K562 (cell line): ENCODE results near the gene AKT1. TPM values are rescaled to one million over a fixed set of nuclear protein-coding genes. Genes with fewer than 3 reads are reported as not detected.
A peak's percentile ranks its signal among the peaks of the same experiment; 100 is the strongest.

Source experiments
- ATAC-seq: fragments of 200-7000 bp; cut with Tn5 transposase; 3 replicates; pipeline ENCODE4 v1.9.1; 2020; ENCODE audit warnings: moderate library complexity
- BruUV-seq: library from RNA; stranded (reverse); fragments of 400-500 nt; replicated peaks from 2 replicates; lab custom pipeline; 2021; lab: Mats Ljungman, UMichigan
- CTCF ChIA-PET: fragments of 300-600 bp; formaldehyde crosslinking; extraction: SDS; loops from one replicate; lab custom pipeline; 2021; ENCODE audit warnings: low intra/inter-chr PET ratio; lab: Yijun Ruan, JAX
- POLR2A ChIA-PET: fragments of 300-600, 350-650 bp; sonication (Branson Sonifier 250); formaldehyde crosslinking; extraction: SDS; loops from one replicate; lab custom pipeline; 2021; ENCODE audit warnings: antibody characterized with exemption, inconsistent platforms; lab: Yijun Ruan, JAX
- DNase-seq, 4 experiments: peaks; one replicate each; pipeline versions ENCODE4 v3.0.0 to v3.0.0-alpha.2; 2011 to 2018; ENCODE audit warnings: low spot score in 3 of 4, mixed read lengths in 3 of 4; ENCODE audit errors: extremely low read depth in 1 of 4
- FAIRE-seq: peaks from 2 replicates; lab custom pipeline; 2011; peaks lifted over from hg19 to GRCh38; lab: Jason Lieb, UNC
- H2AFZ ChIP-seq: 2 replicates; pipeline ENCODE4 v1.6.0; 2011; ENCODE audit warnings: low read depth, low read length, control low read depth, inconsistent platforms
- H3K27ac ChIP-seq: fragments of 200-600 bp; 3 replicates; pipeline ENCODE4 v1.8.0; 2011; ENCODE audit warnings: low read depth, mild to moderate bottlenecking, control low read depth, inconsistent platforms, low read length, moderate library complexity, mixed read lengths; ENCODE audit errors: extremely low read depth
- H3K27me3 ChIP-seq, 2 experiments: fragments of 300-600 bp in 1 of 2; 2 replicates in 1 of 2; 3 replicates in 1 of 2; pipeline versions ENCODE4 v1.6.0 to v1.8.0; 2011; ENCODE audit warnings: inconsistent platforms in 2 of 2, low read length in 2 of 2, mild to moderate bottlenecking in 1 of 2, mixed read lengths in 1 of 2, moderate library complexity in 1 of 2; ENCODE audit not compliant: control insufficient read depth in 2 of 2, insufficient read depth in 2 of 2
- H3K36me3 ChIP-seq: fragments of 300-600 bp; 3 replicates; pipeline ENCODE4 v1.8.0; 2011; ENCODE audit warnings: mild to moderate bottlenecking, low read length, inconsistent platforms; ENCODE audit not compliant: control insufficient read depth, insufficient read depth
- H3K4me1 ChIP-seq, 2 experiments: fragments of 200-600 bp in 1 of 2; replicated peaks in 1 of 2; 2 replicates in 1 of 2; 3 replicates in 1 of 2; pipeline versions ENCODE4 v1.5.1 to v1.8.0; 2011; ENCODE audit warnings: inconsistent platforms in 2 of 2, low read length in 2 of 2, mild to moderate bottlenecking in 1 of 2, mixed read lengths in 1 of 2, moderate library complexity in 1 of 2; ENCODE audit not compliant: control insufficient read depth in 2 of 2, insufficient read depth in 2 of 2
- H3K4me2 ChIP-seq: 2 replicates; pipeline ENCODE4 v1.6.1; 2011; ENCODE audit warnings: low read length, control low read depth, inconsistent platforms, mixed read lengths; ENCODE audit not compliant: insufficient read depth
- H3K4me3 ChIP-seq: fragments of 200-600 bp; sonication (generic), shearing (Covaris generic); 2 replicates; pipeline ENCODE4 v1.5.1; 2016; ENCODE audit warnings: control low read depth, inconsistent platforms
- H3K79me2 ChIP-seq: fragments of 200-600 bp; 3 replicates; pipeline ENCODE4 v1.8.0; 2011; ENCODE audit warnings: low read length, inconsistent platforms; ENCODE audit not compliant: control insufficient read depth, insufficient read depth
- H3K9ac ChIP-seq, 2 experiments: 2 replicates each; pipeline versions ENCODE4 v1.6.0 to v1.6.1; 2011; ENCODE audit warnings: low read depth in 2 of 2, low read length in 2 of 2, control low read depth in 1 of 2, inconsistent platforms in 1 of 2, mild to moderate bottlenecking in 1 of 2, mixed read lengths in 1 of 2; ENCODE audit not compliant: insufficient read depth in 1 of 2
- H3K9me1 ChIP-seq: one replicate; pipeline ENCODE4 v1.6.0; 2011; ENCODE audit warnings: inconsistent platforms, mild to moderate bottlenecking, low read length, moderate library complexity; ENCODE audit not compliant: control insufficient read depth, insufficient read depth
- H3K9me3 ChIP-seq: replicated peaks from 2 replicates; pipeline ENCODE4 v1.5.1; 2011; ENCODE audit warnings: low read depth, low read length, inconsistent platforms; ENCODE audit not compliant: control insufficient read depth, insufficient read depth
- H4K20me1 ChIP-seq: replicated peaks from 2 replicates; pipeline ENCODE4 v1.6.1; 2011; ENCODE audit warnings: low read length, inconsistent platforms, mixed read lengths; ENCODE audit not compliant: control insufficient read depth, insufficient read depth
- EHMT2 ChIP-seq: fragments of 450-650 bp; IDR thresholded peaks from 2 replicates; pipeline ENCODE4 v1.6.1; 2018; ENCODE audit warnings: antibody characterized with exemption
- ELF4 ChIP-seq: fragments of 450-650 bp; formaldehyde crosslinking; IDR thresholded peaks from 2 replicates; pipeline ENCODE4 v1.4.0; 2022; ENCODE audit warnings: missing genetic modification characterization
- HDAC1 ChIP-seq, 2 experiments: fragments of 450-650 bp; IDR thresholded peaks; 2 replicates each; pipeline ENCODE4 v1.6.1; 2016 to 2017; ENCODE audit warnings: inconsistent platforms in 1 of 2, mild to moderate bottlenecking in 1 of 2, moderate library complexity in 1 of 2
- PCBP1 ChIP-seq: fragments of 200-400 bp; formaldehyde crosslinking; IDR thresholded peaks from 2 replicates; pipeline ENCODE4 v1.6.1; 2018; ENCODE audit warnings: mild to moderate bottlenecking, low read depth, low read length; ENCODE audit not compliant: poor library complexity, severe bottlenecking
- RBBP5 ChIP-seq: fragments of 200-600 bp; sonication (generic); IDR thresholded peaks from 2 replicates; pipeline ENCODE4 v1.6.1; 2012; ENCODE audit warnings: borderline replicate concordance, mild to moderate bottlenecking, low read length, control low read depth, inconsistent platforms; ENCODE audit not compliant: insufficient read depth, poor library complexity, severe bottlenecking
- ZFPM2 ChIP-seq: fragments of 250-450 bp; sonication (Bioruptor Pico); IDR thresholded peaks from 2 replicates; pipeline ENCODE4 v1.5.1; 2022; ENCODE audit warnings: mild to moderate bottlenecking
- WGBS: fragments of 100-300 bp; shearing (Covaris generic); methylation state at CpG from one replicate; pipeline ENCODE4 v1.1.6; 2016; ENCODE audit warnings: low coverage, mixed read lengths; ENCODE audit not compliant: insufficient coverage; ENCODE audit errors: missing lambda C conversion rate; 5-methylcytosine and 5-hydroxymethylcytosine counted together
- in situ Hi-C: fragments of 300-500 bp; cut with MboI; formaldehyde crosslinking; loops from 4 replicates; pipeline ENCODE4 v1.15.0; 2018; ENCODE audit warnings: inconsistent platforms, mixed read lengths
- intact Hi-C: fragments of 100-400 bp; cut with micrococcal nuclease; formaldehyde crosslinking; loops from 2 replicates; pipeline ENCODE4 v1.14.2; 2022
- polyA plus RNA-seq, 8 experiments: library from polyadenylated mRNA; depleted of rRNA in 4 of 8; stranded (reverse) in 5 of 8; unstranded in 3 of 8; fragments of >200 nt; fragmentation: Nextera tagmentation in 2 of 8; fragmentation: Illumina TruSeq in 1 of 8; extraction: Ambion mirVana in 2 of 8; extraction: Trizol in 1 of 8; gene quantifications; 2 replicates each; pipeline versions ENCODE4 v1.2.1 to v1.2.3, GENCODE V29; 2011 to 2014; ENCODE audit warnings: inconsistent platforms in 1 of 8, missing spikeins in 1 of 8
- total RNA-seq, 7 experiments: library from RNA; depleted of rRNA in 6 of 7; stranded (reverse); fragments of >200 nt in 6 of 7; fragmentation: Illumina TruSeq in 2 of 7; extraction: Trizol in 2 of 7; gene quantifications; 2 replicates each; pipeline versions ENCODE4 v1.2.1 to v1.2.3, GENCODE V29; 2011 to 2021; ENCODE audit warnings: low replicate concordance in 1 of 7
- TF ChIP-seq, protein P1 (sequence below): fragments of 450-650 bp; formaldehyde crosslinking; IDR thresholded peaks from 2 replicates; pipeline ENCODE4 v1.4.0; 2022; ENCODE audit warnings: missing genetic modification characterization

AKT1 gene
- total and polyA plus RNA-seq, 9 of the 15 experiments (the other 6 are each of a cell fraction or from before 2014, with no cell fraction given), result 0.49 to 132 (median 75.1) TPM

DNA sequence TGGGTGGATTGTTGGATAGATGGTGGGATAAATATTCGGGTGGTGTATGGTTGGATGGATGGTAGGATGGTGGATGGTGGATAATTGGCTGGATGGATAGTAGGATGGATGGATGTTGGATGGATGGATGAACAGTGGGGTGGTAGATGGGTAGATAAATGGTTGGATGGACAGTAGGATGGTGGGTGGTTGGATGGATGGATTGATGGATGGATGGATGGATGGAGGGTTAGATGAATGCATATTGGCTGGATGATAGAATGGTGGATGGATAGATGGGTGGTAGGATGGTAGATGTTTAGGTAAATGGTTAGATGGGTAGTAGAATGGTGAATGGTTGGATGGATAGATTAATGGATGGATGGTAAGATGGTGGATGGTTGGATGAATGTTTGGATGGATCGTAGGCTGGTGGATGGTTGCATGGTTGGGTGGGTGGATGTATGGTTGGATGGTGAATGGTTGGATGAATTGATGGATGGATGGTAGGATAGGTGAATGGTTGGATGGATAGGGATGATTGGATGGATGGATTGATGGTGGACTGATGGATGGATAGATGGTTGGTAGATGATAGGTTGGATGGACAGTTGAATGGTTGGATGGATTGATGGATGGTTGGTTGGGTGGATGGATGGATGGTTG is 28.9 kb upstream of the AKT1 start:
- Histone ChIP-seq H2AFZ (no peak overlapping the region), H3K9me1 (no peaks in the 10 kb centered on the region), H3K27me3 (no peaks in the 10 kb centered on the region), H3K9ac (no peak overlapping the region), H4K20me1 (no peaks in the 10 kb centered on the region; the same call in 1 of the 2 replicates), H3K4me3 (no peak overlapping the region), H3K36me3 (no peaks in the 10 kb centered on the region), H3K9me3 (no peaks in the 10 kb centered on the region), H3K4me1 (peaks cover 6 to 46% of the 10 kb centered on the region in 2 experiments; a peak in 3 of 5 replicates), H3K79me2 (no peaks in the 10 kb centered on the region), H3K27ac (no peak overlapping the region), H3K4me2 (no peak overlapping the region)
- intact Hi-C loops, result no loop called here
- ATAC-seq (no peak), FAIRE-seq (no peak), DNase-seq (no peak)
- BruUV-seq, result no TSS peak
- POLR2A ChIA-PET, result no interaction called here
- no peak for TF ChIP-seq PCBP1
- no peak for TF ChIP-seq ZFPM2 (CRISPR knock-in tag)
- TF ChIP-seq EHMT2, result peak; percentile 85
- TF ChIP-seq HDAC1 (IDR thresholded peaks at IDR 0.05), result 0 out of 4 replicates have a peak, but pooled peaks of 1 of the 2 experiments have one; percentile 13
- peak; percentile 46; the same call in 1 of the 2 replicates for TF ChIP-seq ELF4 (CRISPR knock-in tag)
- TF ChIP-seq RBBP5, result no peak
- TF ChIP-seq, protein P1, sequence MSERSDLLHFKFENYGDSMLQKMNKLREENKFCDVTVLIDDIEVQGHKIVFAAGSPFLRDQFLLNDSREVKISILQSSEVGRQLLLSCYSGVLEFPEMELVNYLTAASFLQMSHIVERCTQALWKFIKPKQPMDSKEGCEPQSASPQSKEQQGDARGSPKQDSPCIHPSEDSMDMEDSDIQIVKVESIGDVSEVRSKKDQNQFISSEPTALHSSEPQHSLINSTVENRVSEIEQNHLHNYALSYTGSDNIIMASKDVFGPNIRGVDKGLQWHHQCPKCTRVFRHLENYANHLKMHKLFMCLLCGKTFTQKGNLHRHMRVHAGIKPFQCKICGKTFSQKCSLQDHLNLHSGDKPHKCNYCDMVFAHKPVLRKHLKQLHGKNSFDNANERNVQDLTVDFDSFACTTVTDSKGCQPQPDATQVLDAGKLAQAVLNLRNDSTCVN (CRISPR knock-in tag), result 0 out of 2 replicates have a peak, but pooled peaks have one; percentile 14
- 16% methylated on average over 2 of the region's 2 CpGs for whole genome bisulfite sequencing
- in situ Hi-C loops, result loop anchor here (5.0 kb wide), 1 partner anchor 57 kb away; no protein-coding TSS in a partner anchor
- CTCF ChIA-PET, result interaction anchor here (1.1 kb wide), 1 partner anchor 56 kb away, joined by 3 read pairs; no protein-coding TSS in a partner anchor
